ENCODE measurements around the gene SCAF4. TPM values are rescaled to one million over a fixed set of nuclear protein-coding genes. Genes with fewer than 3 reads are reported as not detected.

Gene SCAF4
- total RNA-seq, 4 donors from 2014 or later: 15.6 to 34.2 (median 17.7) TPM

DNA sequence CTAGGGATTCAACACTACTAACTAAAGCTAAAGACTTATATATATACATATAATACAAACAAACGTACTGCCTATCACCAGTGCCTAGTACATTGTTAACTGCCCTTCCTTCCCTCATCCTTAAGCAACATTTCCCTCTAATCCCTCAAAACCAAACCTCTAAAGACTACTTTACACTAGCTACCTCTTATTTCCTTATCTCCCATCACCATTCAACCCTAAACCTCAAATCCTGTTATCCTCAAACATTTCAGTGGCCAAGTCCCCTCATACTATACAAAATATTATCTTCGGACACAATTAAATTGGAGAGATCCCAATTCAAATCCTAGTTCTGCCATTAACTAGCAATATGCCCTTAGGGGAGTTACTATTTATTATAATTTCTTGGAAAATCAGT lies 3.7 kb downstream of the SCAF4 start:
- no peak for TF ChIP-seq CTCF (IDR thresholded peaks at IDR 0.05; ENCODE audit: low read depth)

DNA sequence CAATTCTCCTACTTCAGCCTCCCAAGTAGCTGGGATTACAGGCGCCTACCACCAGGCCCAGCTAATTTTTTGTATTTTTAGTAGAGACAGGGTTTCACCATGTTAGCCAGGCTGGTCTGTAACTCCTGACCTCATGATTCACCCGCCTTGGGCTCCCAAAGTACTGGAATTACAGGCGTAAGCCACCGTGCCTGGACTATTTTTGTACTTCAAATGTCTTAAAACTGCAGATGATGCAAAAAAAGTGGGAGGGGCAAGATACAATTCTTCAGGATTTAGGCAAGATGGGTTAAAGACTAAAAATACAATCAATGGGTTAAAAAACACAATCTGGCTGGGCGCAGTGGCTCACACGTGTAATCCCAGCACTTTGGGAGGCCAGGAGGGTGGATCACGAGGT lies 4.7 kb downstream of the SCAF4 start:
- no peak for TF ChIP-seq CTCF (IDR thresholded peaks at IDR 0.05; ENCODE audit: low read depth)

GRCh38 chr21:31726407-31726806 lies 5.5 kb downstream of the SCAF4 start:
- TF ChIP-seq CTCF (IDR thresholded peaks at IDR 0.05; ENCODE audit: low read depth): no peak

- TF ChIP-seq CTCF (IDR thresholded peaks at IDR 0.05; ENCODE audit: low read depth): no peak
Measured at GRCh38 chr21:31725202-31725839, 6.6 kb downstream of the SCAF4 start.

GRCh38 chr21:31724552-31724951 lies 7.4 kb downstream of the SCAF4 start:
- TF ChIP-seq CTCF (IDR thresholded peaks at IDR 0.05; ENCODE audit: low read depth): no peak

- TF ChIP-seq CTCF (IDR thresholded peaks at IDR 0.05; ENCODE audit: low read depth): no peak
Measured at GRCh38 chr21:31721381-31721780, 10.5 kb downstream of the SCAF4 start.

DNA sequence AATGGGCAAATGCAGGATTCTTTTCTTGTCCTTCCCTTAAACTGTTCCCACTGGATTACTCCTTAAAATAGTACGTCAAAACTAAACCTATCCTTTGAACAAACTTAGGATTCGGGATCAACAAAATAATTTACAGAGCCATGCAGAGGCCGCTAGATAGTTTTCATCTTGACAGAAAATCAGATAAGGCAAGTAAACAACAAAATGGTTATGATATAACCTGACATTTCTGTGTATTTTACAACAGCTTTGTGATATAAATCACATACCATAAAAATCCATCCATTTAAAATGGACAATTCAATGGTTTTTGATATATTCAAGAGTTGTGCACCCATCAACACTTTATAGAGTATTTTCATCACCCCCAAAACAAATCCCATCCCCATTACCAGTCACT lies 11.2 kb downstream of the SCAF4 start:
- TF ChIP-seq CTCF (IDR thresholded peaks at IDR 0.05; ENCODE audit: low read depth): no peak
